ENCODE data around the gene TRPT1.
A peak's percentile ranks its signal among the peaks of the same experiment; 100 is the strongest.

The TRPT1 gene

GRCh38 chr11:64245797-64246620 lies 20.0 kb upstream of the TRPT1 start:
- peak in 23 of 58 donors; percentile 16 to 55 (median 36) for DNase-seq

GRCh38 chr11:64245401-64245796 lies 19.4 kb upstream of the TRPT1 start:
- peak in 27 of 58 donors; percentile 16 to 60 (median 33) for DNase-seq

DNA sequence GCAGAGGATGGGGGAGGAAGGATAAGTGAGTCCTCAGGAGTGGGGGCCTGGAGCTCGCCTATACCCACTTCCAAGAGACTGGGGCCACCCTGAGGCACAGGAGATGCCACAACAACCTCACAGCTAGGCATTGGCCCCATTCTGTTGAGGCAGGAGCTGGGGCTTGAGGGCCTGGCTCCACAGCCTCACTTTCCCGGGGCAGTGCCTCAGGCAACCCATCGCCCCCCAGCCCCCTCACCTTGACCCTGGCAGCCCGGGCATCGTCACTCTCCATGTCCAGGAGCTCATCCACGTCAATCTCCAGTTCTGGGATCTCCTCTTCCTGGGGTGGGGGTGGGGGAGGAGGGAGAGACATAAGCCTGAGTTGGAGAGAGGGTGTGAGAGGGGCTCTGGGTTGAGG lies 19.0 kb upstream of the TRPT1 start:
- no peak for DNase-seq

GRCh38 chr11:64244107-64244506 lies 18.1 kb upstream of the TRPT1 start:
- no peak for DNase-seq

DNA sequence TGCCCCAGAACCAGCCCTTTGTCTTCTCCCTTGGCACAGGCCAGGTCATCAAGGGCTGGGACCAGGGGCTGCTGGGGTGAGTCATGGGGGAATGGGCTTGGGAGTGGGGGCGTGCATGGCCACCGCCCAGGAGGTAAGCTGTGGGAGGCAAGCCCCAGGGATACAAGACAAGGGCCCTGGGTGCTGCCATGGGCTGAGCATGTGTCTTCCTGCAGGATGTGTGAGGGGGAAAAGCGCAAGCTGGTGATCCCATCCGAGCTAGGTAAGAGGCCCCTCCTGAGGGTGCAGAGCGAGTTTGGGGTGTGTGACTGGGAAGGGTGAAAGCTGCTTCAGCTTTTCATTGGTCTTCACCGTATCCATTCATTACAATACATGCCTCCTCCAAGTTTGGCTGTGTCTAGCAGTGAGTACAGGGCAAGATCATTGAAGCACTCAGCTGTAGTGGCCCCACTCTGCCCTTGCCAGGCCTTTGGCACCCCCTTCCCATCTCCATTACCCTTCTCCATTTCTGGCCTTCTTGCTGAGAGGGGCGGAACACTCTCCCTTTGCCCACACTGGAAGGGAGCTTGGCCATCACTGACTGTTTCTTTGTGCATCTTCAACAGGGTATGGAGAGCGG lies 17.4 kb upstream of the TRPT1 start:
- no peak for DNase-seq

DNA sequence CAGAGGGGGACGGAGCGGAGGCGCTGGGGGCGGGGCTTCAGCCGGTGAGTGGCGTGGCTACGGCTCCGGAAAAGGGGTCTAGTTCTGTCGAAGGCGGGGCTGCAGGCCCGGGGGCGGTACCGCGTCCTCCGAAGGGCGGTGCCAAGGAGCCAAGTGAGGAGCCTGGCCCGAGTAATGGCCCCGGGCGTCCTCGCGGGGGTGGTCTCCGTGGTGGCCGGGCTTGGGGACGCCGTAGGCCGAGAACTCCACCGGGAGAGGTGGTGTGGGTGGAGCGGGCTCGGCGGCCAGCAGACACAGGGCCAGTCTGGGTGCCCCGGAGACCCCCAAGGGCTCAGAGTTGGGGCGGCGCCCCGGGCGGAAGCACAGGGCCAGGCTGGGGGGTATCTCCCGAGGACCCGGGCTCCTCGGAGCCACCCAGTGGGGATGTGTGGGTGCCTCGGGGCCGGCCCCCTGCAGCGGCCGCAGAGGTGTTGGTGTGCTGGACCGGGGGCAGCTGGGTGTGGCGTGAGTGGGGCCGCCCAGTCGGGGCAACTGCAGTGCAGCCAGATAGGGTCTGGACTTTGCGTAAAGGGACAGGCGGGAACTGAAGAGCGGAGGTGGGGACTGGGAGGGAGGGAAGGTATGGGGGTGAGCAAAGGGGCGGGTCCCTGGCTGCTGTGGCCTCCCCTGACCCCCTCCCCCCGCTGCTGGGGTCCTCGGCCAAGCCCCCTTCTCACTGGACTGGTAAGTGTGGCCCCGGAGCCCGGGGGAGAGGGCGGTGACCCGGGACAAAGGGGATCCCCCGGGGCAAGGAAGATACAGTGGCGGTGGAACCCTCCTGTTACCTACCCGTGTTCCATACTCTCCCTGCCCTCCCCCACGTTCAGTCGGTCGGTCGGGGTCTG lies 15.7 kb upstream of the TRPT1 start:
- DNase-seq, result peak in 2 of 58 donors; percentile 58 to 79

DNA sequence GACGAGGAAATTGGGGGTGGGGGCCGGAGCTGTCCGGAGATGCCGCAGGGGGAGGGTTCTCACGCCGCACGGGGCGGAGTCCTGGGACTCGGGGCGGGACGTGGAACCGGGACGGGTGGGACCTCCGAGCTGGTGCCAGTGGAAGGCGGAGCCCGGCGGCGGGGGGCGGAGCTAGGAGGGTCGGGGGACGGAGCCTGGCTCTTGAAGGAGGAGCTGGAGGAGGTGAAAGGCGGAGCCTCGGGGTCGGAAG lies 15.2 kb upstream of the TRPT1 start:
- DNase-seq, result peak; percentile 92 to 100 (median 99)

- DNase-seq, result peak; percentile 76 to 100 (median 97)
These were observed 14.7 kb upstream of the TRPT1 start, which contains the start of gene FKBP2 for GRCh38 chr11:64240435-64241240. Gene FKBP2 (plus strand): TSS chr11:64241095. CDS start chr11:64242388, 1,293 bp downstream.

GRCh38 chr11:64239662-64240434 lies 13.9 kb upstream of the TRPT1 start:
- DNase-seq, result peak in 6 of 58 donors; percentile 46 to 68 (median 50)

GRCh38 chr11:64238999-64239398 lies 13.0 kb upstream of the TRPT1 start:
- peak in 2 of 58 donors; percentile 17 to 24 for DNase-seq

DNA sequence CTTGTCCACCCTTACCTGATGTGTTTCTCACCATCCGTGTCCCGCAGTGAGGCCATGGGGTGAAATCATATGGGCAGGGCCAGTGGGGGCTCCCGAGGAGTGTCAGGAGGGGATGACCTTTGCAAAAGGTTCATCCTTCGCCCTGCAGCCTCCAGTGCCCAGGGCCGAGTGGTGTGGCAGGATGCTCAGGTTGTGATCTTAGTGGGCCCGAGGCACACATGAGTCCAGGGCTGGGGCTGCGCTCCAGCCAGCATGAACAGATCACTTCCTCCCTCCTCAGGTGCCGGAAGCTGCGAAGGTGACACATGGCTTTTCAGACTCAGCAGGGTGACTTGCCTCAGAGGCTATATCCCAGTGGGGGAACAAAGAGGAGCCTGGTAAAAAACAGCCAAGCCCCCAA lies 12.1 kb upstream of the TRPT1 start:
- DNase-seq, result no peak

- DNase-seq, result no peak
These were observed 11.5 kb upstream of the TRPT1 start for GRCh38 chr11:64237484-64237951.

DNA sequence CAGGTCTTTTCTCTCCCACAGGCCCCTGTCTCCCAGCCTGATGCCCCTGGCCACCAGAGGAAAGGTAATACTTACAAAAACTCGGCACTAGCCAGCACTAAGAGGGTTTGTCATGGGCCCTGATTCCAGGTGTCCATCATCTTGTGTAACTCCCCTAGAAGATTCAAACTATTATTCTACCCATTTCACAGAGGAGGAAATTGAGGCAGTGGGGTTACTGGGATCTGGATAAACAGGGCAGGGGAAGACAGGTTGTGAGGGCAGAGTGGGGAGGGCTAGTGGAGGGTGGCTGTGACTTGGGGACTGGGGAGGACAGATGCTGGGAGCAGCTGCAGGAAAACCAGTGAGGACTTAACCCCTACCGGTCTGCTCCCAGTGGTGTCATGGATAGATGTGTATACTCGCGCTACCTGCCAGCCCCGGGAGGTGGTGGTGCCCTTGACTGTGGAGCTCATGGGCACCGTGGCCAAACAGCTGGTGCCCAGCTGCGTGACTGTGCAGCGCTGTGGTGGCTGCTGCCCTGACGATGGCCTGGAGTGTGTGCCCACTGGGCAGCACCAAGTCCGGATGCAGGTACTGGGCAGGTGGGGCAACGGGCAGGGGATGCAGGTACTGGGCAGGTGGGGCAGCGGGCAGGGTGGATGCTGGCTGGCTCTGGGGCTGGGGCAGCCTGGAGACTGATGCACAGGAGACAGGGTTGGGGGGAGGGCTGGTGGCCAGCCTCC lies 9.6 kb upstream of the TRPT1 start:
- no peak for DNase-seq

- peak in 5 of 58 donors; percentile 22 to 45 (median 29) for DNase-seq
These were observed 8.8 kb upstream of the TRPT1 start for GRCh38 chr11:64234647-64235379.

DNA sequence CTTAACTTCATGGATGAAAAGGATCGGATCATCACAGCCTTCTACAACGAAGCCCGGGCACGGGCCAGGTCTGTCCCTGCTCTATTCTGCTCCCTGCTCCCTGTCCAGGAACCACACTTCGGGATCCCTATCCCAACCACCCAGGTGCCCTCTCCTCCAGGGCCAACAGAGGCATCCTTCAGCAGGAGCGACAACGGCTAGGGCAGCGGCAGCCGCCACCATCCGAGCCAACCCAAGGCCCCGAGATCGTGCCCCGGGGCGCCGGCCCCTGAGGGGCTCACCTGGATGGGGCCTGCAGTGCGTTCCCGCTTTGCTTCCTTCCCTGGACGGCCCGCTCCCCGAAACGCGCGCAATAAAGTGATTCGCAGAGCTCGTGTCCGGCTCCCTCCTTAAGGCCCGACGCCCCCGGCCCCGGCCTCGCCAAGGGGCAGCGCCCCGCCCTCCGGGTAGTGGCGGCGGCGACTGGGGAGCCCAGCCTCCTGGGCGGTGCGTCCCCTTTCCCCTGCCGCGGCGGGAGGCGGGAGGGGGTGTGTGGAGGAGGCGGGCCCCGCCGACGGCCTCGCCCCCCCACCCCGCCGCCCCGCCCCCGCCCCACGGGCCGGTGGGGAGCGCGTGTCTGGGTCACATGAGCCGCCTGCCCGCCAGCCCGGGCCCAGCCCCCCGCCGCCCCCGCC lies 8.1 kb upstream of the TRPT1 start, which contains the start of gene VEGFB:
VEGFB (plus strand) TSS at position 672 of the 674 bp plus-strand sequence. CDS start 250 bp downstream, outside the sequence.
- peak in 47 of 58 donors; percentile 26 to 74 (median 57) for DNase-seq

DNA sequence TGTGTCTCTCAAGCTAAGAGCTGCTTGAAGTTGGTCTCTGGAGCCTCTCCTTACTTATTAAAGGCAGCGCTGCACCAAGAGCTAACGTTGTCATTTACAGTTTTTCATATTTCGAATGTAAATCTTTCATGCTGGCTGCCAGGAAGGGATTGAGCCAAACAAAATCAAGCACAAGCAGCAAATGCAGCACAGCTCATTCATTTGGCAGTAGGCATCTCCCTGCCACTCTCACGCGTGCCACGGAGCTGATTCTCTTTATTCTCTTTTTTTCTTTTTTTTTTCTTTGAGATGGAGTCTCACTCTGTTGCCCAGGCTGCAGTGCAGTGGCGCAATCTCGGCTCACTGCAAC lies 7.0 kb upstream of the TRPT1 start:
- DNase-seq, result peak in 4 of 58 donors; percentile 23 to 46 (median 26)

DNA sequence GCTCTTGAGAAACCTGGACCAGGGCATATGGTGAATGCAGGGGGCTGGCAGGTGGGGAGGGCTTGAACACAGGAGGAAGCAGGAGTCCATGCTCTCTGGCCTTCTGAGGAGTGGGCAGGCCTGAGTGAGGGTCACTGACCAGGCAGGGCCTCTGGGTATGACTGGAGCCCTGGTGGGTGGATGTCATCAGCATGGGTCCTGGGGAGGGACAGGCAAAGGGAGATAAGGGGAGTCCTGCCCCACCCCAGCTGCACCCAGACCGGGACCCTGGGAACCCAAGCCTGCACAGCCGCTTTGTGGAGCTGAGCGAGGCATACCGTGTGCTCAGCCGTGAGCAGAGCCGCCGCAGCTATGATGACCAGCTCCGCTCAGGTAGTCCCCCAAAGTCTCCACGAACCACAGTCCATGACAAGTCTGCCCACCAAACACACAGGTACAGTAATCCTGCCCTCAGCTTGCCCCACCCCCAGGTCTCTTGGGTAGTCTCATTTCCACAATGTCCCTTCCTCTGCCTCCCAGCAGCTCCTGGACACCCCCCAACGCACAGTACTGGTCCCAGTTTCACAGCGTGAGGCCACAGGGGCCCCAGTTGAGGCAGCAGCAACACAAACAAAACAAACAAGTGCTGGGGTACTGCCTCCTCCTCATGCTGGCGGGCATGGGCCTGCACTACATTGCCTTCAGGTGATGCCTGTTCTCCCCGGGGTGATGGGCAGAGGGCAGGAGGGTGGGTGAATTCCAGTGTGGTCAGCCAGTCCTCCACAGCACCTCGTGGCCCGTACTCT lies 6.4 kb upstream of the TRPT1 start:
- DNase-seq, result no peak

Measured in anterior cingulate cortex (tissue), 58 donors.